H1 (cell line): ENCODE measurements around the gene VNN1. TPM values are rescaled to one million over a fixed set of nuclear protein-coding genes. Genes with fewer than 3 reads are reported as not detected.

Experiments
- CTCF ChIA-PET: fragments of 300-600 bp; sonication (Branson Sonifier 250); formaldehyde crosslinking; loops from one replicate; lab custom pipeline; 2021; ENCODE audit not compliant: partially characterized antibody; lab: Charles Lee
- POLR2A ChIA-PET: fragments of 300-600 bp; sonication (Branson Sonifier 250); formaldehyde crosslinking; loops from one replicate; lab custom pipeline; 2021; ENCODE audit warnings: inconsistent platforms; ENCODE audit not compliant: partially characterized antibody; lab: Charles Lee
- DNase-seq, 2 experiments: peaks; one replicate each; pipeline versions ENCODE4 v3.0.0 to v3.0.0-alpha.2; 2010 to 2022; ENCODE audit warnings: low spot score in 2 of 2, low read depth in 1 of 2, mixed read lengths in 1 of 2
- FAIRE-seq: peaks from 2 replicates; lab custom pipeline; 2011; peaks lifted over from hg19 to GRCh38; lab: Jason Lieb, UNC
- H2AFZ ChIP-seq: 2 replicates; pipeline ENCODE4 v1.8.1; 2012; ENCODE audit warnings: low read length, inconsistent platforms
- H2AK5ac ChIP-seq: 2 replicates; pipeline ENCODE4 v1.6.1; 2013; ENCODE audit warnings: low read depth, low read length
- H2BK120ac ChIP-seq: replicated peaks from 2 replicates; pipeline ENCODE3; 2013; ENCODE audit warnings: low read depth, low read length, inconsistent platforms
- H2BK12ac ChIP-seq: 2 replicates; pipeline ENCODE4 v1.6.1; 2013; ENCODE audit warnings: low read depth, low read length
- H2BK15ac ChIP-seq: 2 replicates; pipeline ENCODE4 v1.6.1; 2013; ENCODE audit warnings: low read length
- H2BK20ac ChIP-seq: 2 replicates; pipeline ENCODE4 v1.6.1; 2013; ENCODE audit warnings: low read length
- H2BK5ac ChIP-seq: 2 replicates; pipeline ENCODE4 v1.6.1; 2013; ENCODE audit warnings: low read depth, low read length
- H3K14ac ChIP-seq: 2 replicates; pipeline ENCODE4 v1.6.1; 2013; ENCODE audit warnings: inconsistent platforms; ENCODE audit not compliant: insufficient read length
- H3K18ac ChIP-seq: 2 replicates; pipeline ENCODE4 v1.6.1; 2013; ENCODE audit warnings: low read length; ENCODE audit errors: extremely low read depth
- H3K23ac ChIP-seq: 2 replicates; pipeline ENCODE4 v1.6.1; 2013; ENCODE audit warnings: inconsistent platforms; ENCODE audit not compliant: insufficient read length
- H3K23me2 ChIP-seq: 2 replicates; pipeline ENCODE4 v1.6.1; 2013; ENCODE audit warnings: low read depth, low read length
- H3K27ac ChIP-seq: 2 replicates; pipeline ENCODE4 v1.6.1; 2011; ENCODE audit warnings: low read depth, low read length, inconsistent platforms
- H3K27me3 ChIP-seq, 4 experiments: replicated peaks in 1 of 4; 1 replicate in 1 of 4; 2 replicates in 3 of 4; pipeline versions ENCODE4 v1.6.1 to v1.8.1; 2011 to 2013; ENCODE audit warnings: low read length in 3 of 4, mild to moderate bottlenecking in 3 of 4, inconsistent platforms in 2 of 4, mixed read lengths in 2 of 4, moderate library complexity in 1 of 4; ENCODE audit not compliant: control insufficient read depth in 3 of 4, insufficient read depth in 3 of 4; ENCODE audit errors: extremely low read depth in 1 of 4
- H3K36me3 ChIP-seq, 4 experiments: 2 replicates each; pipeline versions ENCODE4 v1.6.1 to v1.8.1; 2011 to 2013; ENCODE audit warnings: mild to moderate bottlenecking in 4 of 4, low read length in 3 of 4, moderate library complexity in 2 of 4, control low read depth in 1 of 4, inconsistent platforms in 1 of 4; ENCODE audit not compliant: insufficient read depth in 4 of 4, control insufficient read depth in 2 of 4
- H3K4ac ChIP-seq: replicated peaks from 2 replicates; pipeline ENCODE3; 2013; ENCODE audit warnings: low read length, low read depth, mixed read lengths, inconsistent platforms; ENCODE audit not compliant: insufficient read length
- H3K4me1 ChIP-seq, 4 experiments: replicated peaks in 1 of 4; 1 replicate in 1 of 4; 2 replicates in 3 of 4; pipeline versions ENCODE4 v1.6.1 to v1.8.1; 2011 to 2013; ENCODE audit warnings: low read length in 3 of 4, inconsistent platforms in 2 of 4, mixed read lengths in 1 of 4; ENCODE audit not compliant: insufficient read depth in 4 of 4, control insufficient read depth in 3 of 4
- H3K4me2 ChIP-seq, 2 experiments: 2 replicates each; pipeline versions ENCODE4 v1.6.1 to v1.8.1; 2011 to 2013; ENCODE audit warnings: low read depth in 2 of 2, low read length in 2 of 2, control low read depth in 1 of 2, inconsistent platforms in 1 of 2, mild to moderate bottlenecking in 1 of 2; ENCODE audit not compliant: insufficient read depth in 1 of 2
- H3K4me3 ChIP-seq, 4 experiments: fragments of 200-600, 300-600 bp in 1 of 4; sonication (generic), shearing (Covaris generic), sonication (Bioruptor Twin) in 1 of 4; 2 replicates each; pipeline versions ENCODE4 v1.5.1 to v1.8.1; 2011 to 2016; ENCODE audit warnings: low read length in 4 of 4, low read depth in 3 of 4, control low read depth in 2 of 4, inconsistent platforms in 2 of 4, mild to moderate bottlenecking in 2 of 4, mixed read lengths in 1 of 4, moderate library complexity in 1 of 4; ENCODE audit not compliant: insufficient read depth in 2 of 4; ENCODE audit errors: extremely low read depth in 1 of 4
- H3K56ac ChIP-seq: replicated peaks from 2 replicates; pipeline ENCODE3; 2013; ENCODE audit warnings: low read depth, mild to moderate bottlenecking, mixed read lengths, low read length, inconsistent platforms; ENCODE audit not compliant: insufficient read length
- H3K79me1 ChIP-seq: 2 replicates; pipeline ENCODE4 v1.6.1; 2013; ENCODE audit warnings: low read depth, low read length, control low read depth
- H3K79me2 ChIP-seq, 2 experiments: 2 replicates each; pipeline versions ENCODE4 v1.6.1 to v1.8.1; 2012 to 2013; ENCODE audit warnings: low read length in 2 of 2, mild to moderate bottlenecking in 2 of 2, inconsistent platforms in 1 of 2; ENCODE audit not compliant: insufficient read depth in 2 of 2, control insufficient read depth in 1 of 2
- H3K9ac ChIP-seq, 4 experiments: replicated peaks in 1 of 4; 1 replicate in 1 of 4; 2 replicates in 3 of 4; pipeline versions ENCODE4 v1.6.1 to v1.8.1; 2011 to 2013; ENCODE audit warnings: low read depth in 3 of 4, low read length in 3 of 4, control low read depth in 2 of 4, mild to moderate bottlenecking in 2 of 4, moderate library complexity in 2 of 4, inconsistent platforms in 1 of 4; ENCODE audit errors: extremely low read depth in 1 of 4
- H3K9me3 ChIP-seq, 2 experiments: 2 replicates each; pipeline versions ENCODE4 v1.6.1 to v1.8.1; 2012 to 2013; ENCODE audit warnings: mild to moderate bottlenecking in 2 of 2, moderate library complexity in 2 of 2, control low read depth in 1 of 2, inconsistent platforms in 1 of 2, low read depth in 1 of 2, low read length in 1 of 2, mixed read lengths in 1 of 2; ENCODE audit not compliant: insufficient read depth in 2 of 2
- H4K20me1 ChIP-seq, 2 experiments: replicated peaks in 1 of 2; 2 replicates each; pipeline versions ENCODE3 to v1.8.1; 2011 to 2013; ENCODE audit warnings: inconsistent platforms in 2 of 2, low read length in 2 of 2, mild to moderate bottlenecking in 1 of 2; ENCODE audit not compliant: insufficient read depth in 2 of 2, control insufficient read depth in 1 of 2
- H4K5ac ChIP-seq: 2 replicates; pipeline ENCODE4 v1.6.1; 2013; ENCODE audit warnings: low read length, low read depth, mixed read lengths, inconsistent platforms; ENCODE audit not compliant: insufficient read length
- H4K8ac ChIP-seq: 2 replicates; pipeline ENCODE4 v1.8.0; 2013; ENCODE audit warnings: mild to moderate bottlenecking, moderate library complexity, low read length, inconsistent platforms; ENCODE audit not compliant: insufficient read depth; ENCODE audit errors: extremely low read depth
- H4K91ac ChIP-seq: replicated peaks from 2 replicates; pipeline ENCODE3; 2013; ENCODE audit warnings: low read length, mixed read lengths, inconsistent platforms; ENCODE audit not compliant: insufficient read length
- ASH2L ChIP-seq: fragments of 200-600, 300-600 bp; sonication (generic); IDR thresholded peaks from one replicate; pipeline ENCODE4 v1.7.1; 2017; ENCODE audit warnings: low read length
- BACH1 ChIP-seq: IDR thresholded peaks from 2 replicates; pipeline ENCODE4 v1.6.1; 2012; ENCODE audit warnings: low read length, improper control_type of control experiment
- CEBPB ChIP-seq: IDR thresholded peaks from 2 replicates; pipeline ENCODE4 v1.6.1; 2012; ENCODE audit warnings: low read depth, low read length
- CHD2 ChIP-seq: IDR thresholded peaks from 2 replicates; pipeline ENCODE4 v1.6.1; 2012; ENCODE audit warnings: low read length, improper control_type of control experiment
- EP300 ChIP-seq, 2 experiments: IDR thresholded peaks; 1 replicate in 1 of 2; 2 replicates in 1 of 2; pipeline ENCODE4 v1.6.1; 2011 to 2012; ENCODE audit warnings: low read depth in 2 of 2, low read length in 2 of 2, mild to moderate bottlenecking in 2 of 2, borderline replicate concordance in 1 of 2, inconsistent platforms in 1 of 2, moderate library complexity in 1 of 2
- JUN ChIP-seq: IDR thresholded peaks from 2 replicates; pipeline ENCODE4 v1.6.1; 2011; ENCODE audit warnings: low read depth, mild to moderate bottlenecking, improper control_type of control experiment, low read length
- MAFK ChIP-seq: IDR thresholded peaks from 2 replicates; pipeline ENCODE4 v1.6.1; 2012; ENCODE audit warnings: low read depth, mild to moderate bottlenecking, improper control_type of control experiment, low read length
- POU5F1 ChIP-seq: IDR thresholded peaks from 2 replicates; pipeline ENCODE4 v1.6.1; 2011; ENCODE audit warnings: low read depth, mild to moderate bottlenecking, low read length, moderate library complexity
- SIN3A ChIP-seq, 2 experiments: IDR thresholded peaks in 1 of 2; conservative IDR thresholded peaks in 1 of 2; 2 replicates each; pipeline ENCODE4 v1.6.1; 2011 to 2012; ENCODE audit warnings: low read length in 2 of 2, improper control_type of control experiment in 1 of 2, low read depth in 1 of 2, mild to moderate bottlenecking in 1 of 2
- SIX5 ChIP-seq: IDR thresholded peaks from 2 replicates; pipeline ENCODE4 v1.6.1; 2011; ENCODE audit warnings: mild to moderate bottlenecking, low read depth, low read length
- SP1 ChIP-seq: IDR thresholded peaks from 2 replicates; pipeline ENCODE4 v1.6.1; 2011; ENCODE audit warnings: low read depth, low read length
- SRF ChIP-seq: IDR thresholded peaks from 2 replicates; pipeline ENCODE4 v1.6.1; 2011; ENCODE audit warnings: mild to moderate bottlenecking, low read depth, low read length, moderate library complexity
- TEAD4 ChIP-seq: IDR thresholded peaks from 2 replicates; pipeline ENCODE4 v1.6.1; 2012; ENCODE audit warnings: low read depth, low read length, inconsistent platforms, mixed read lengths
- WGBS, 2 experiments: shearing (Covaris generic) in 1 of 2; methylation state at CpG; one replicate each; pipeline versions ENCODE4 v1.1.6 to v1.1.7; 2013 to 2015; ENCODE audit warnings: low lambda C conversion rate in 2 of 2, mixed read lengths in 2 of 2, inconsistent platforms in 1 of 2, low coverage in 1 of 2, missing lambda C conversion rate in 1 of 2; ENCODE audit not compliant: insufficient replicate concordance in 2 of 2, insufficient coverage in 1 of 2, insufficient read length in 1 of 2; ENCODE audit errors: extremely low coverage in 1 of 2, missing lambda C conversion rate in 1 of 2; 5-methylcytosine and 5-hydroxymethylcytosine counted together
- polyA plus RNA-seq, 7 experiments: library from polyadenylated mRNA; depleted of rRNA in 3 of 7; stranded (reverse) in 5 of 7; unstranded in 2 of 7; fragments of >200 nt in 5 of 7; fragments of 200-250 nt in 2 of 7; gene quantifications; 1 replicate in 5 of 7; 2 replicates in 1 of 7; 4 replicates in 1 of 7; pipeline versions ENCODE4 v1.2.1 to v1.2.3, GENCODE V29; 2011 to 2013; ENCODE audit warnings: missing spikeins in 2 of 7, mixed read lengths in 2 of 7
- total RNA-seq: library from RNA; stranded (reverse); fragmentation: NEBNext Ultra II Directional; extraction: Animal tissue kit (Norgen Biotek cat#: 25700); gene quantifications from 2 replicates; pipeline ENCODE4 v1.2.1, GENCODE V29; 2021
- TF ChIP-seq, protein P1 (sequence below): IDR thresholded peaks from 2 replicates; pipeline ENCODE4 v1.6.1; 2012; ENCODE audit warnings: inconsistent platforms

The VNN1 gene
- total and polyA plus RNA-seq, 2 of the 8 experiments (the other 6 are each of a cell fraction or from before 2014, with no cell fraction given) = not detected

DNA sequence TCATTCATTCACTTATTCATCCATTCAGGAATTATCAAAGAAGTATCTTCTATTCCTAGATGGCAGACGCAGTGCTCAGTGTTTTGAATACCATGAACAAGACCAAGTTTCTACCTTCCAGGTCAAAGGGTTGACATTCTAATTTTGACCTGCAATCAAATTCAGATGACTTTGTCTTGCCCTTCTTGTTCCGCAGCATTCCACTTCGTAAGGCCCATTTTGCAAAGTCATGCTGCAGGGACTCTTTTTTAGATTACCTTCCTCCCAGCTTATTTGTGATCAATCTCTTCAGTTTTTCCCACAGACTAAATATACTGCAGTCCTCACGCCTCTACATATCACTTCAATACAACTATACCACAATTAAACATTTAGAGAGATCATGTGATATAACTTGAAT lies 47.7 kb downstream of the VNN1 start:
- H3K14ac ChIP-seq = no peak overlapping the region
- CTCF ChIA-PET = interaction anchor here (0.9 to 1.8 kb wide), 4 partner anchors 15 to 386 kb away, joined by 3 to 6 read pairs (median 4); no protein-coding TSS in a partner anchor
- H3K79me2 ChIP-seq = no peaks in the 10 kb centered on the region
- peaks cover 0 to 3% (median 0%) of the 10 kb centered on the region in 4 experiments; a peak in 1 of 8 replicates for H3K36me3 ChIP-seq
- H2BK12ac ChIP-seq = no peak overlapping the region
- H3K4me3 ChIP-seq = 0 out of 8 replicates have a peak overlapping the region, but pooled peaks of 1 of the 4 experiments have one; percentile 4
- H3K79me1 ChIP-seq = no peaks in the 10 kb centered on the region
- no peak overlapping the region for H3K27ac ChIP-seq
- FAIRE-seq (no peak), DNase-seq (no peak)
- no peak overlapping the region for H3K9ac ChIP-seq
- no peak overlapping the region for H2BK5ac ChIP-seq
- H3K23ac ChIP-seq = no peak overlapping the region
- peak overlapping the region in 1 of 2 experiments; percentile 11; a peak in 2 of 4 replicates for H3K4me2 ChIP-seq
- no peak overlapping the region for H2BK20ac ChIP-seq
- peaks cover 0 to 6% (median 0%) of the 10 kb centered on the region in 4 experiments; a peak in 2 of 7 replicates for H3K4me1 ChIP-seq
- no peaks in the 10 kb centered on the region for H3K27me3 ChIP-seq
- H4K20me1 ChIP-seq = no peaks in the 10 kb centered on the region
- no peak overlapping the region for H4K91ac ChIP-seq
- H3K18ac ChIP-seq = no peak overlapping the region
- no peak overlapping the region for H2BK120ac ChIP-seq
- no peak overlapping the region for H4K5ac ChIP-seq
- H2AFZ ChIP-seq = no peak overlapping the region
- no peak overlapping the region for H3K4ac ChIP-seq
- no peaks in the 10 kb centered on the region for H3K23me2 ChIP-seq
- peaks cover 0 to 8% of the 10 kb centered on the region in 2 experiments; a peak in 2 of 4 replicates for H3K9me3 ChIP-seq
- 83% methylated on average over 4 of the region's 4 CpGs; no CpG with 5 or more reads in 1 of the 2 experiments for WGBS, 2 experiments
- no peak overlapping the region for H2AK5ac ChIP-seq
- H2BK15ac ChIP-seq = no peak overlapping the region
- no peak overlapping the region for H3K56ac ChIP-seq
- TF ChIP-seq CHD2 (no peak), SP1 (peak; percentile 79; the same call in 1 of the 2 replicates), POU5F1 (no peak), CEBPB (no peak), ASH2L (peak; percentile 74), SRF (no peak), SIN3A (conservative IDR thresholded peaks at IDR 0.05 in 1 of 2, IDR thresholded peaks at IDR 0.05 in 1 of 2; ENCODE audit: low read depth in 1 of 2, low read length in 2 of 2) (no peak), BACH1 (peak; percentile 93), MAFK (peak; percentile 84), TEAD4 (peak; percentile 60; the same call in 1 of the 2 replicates), EP300 (IDR thresholded peaks at IDR 0.05; ENCODE audit: borderline replicate concordance in 1 of 2, low read depth in 2 of 2, low read length in 2 of 2) (peak in 1 of 2 experiments; percentile 54; a peak in 1 of 3 replicates), SIX5 (no peak), JUN (no peak)
- TF ChIP-seq, protein P1, sequence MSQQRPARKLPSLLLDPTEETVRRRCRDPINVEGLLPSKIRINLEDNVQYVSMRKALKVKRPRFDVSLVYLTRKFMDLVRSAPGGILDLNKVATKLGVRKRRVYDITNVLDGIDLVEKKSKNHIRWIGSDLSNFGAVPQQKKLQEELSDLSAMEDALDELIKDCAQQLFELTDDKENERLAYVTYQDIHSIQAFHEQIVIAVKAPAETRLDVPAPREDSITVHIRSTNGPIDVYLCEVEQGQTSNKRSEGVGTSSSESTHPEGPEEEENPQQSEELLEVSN = no peak
- no peak overlapping the region for H4K8ac ChIP-seq
- POLR2A ChIA-PET = no interaction called here
